GM18951 (cell line): ENCODE measurements around the gene EIF3F.

Experiments
- POLR2A ChIP-seq: IDR thresholded peaks from 4 replicates; pipeline ENCODE4 v1.6.1; 2011; ENCODE audit warnings: mild to moderate bottlenecking; ENCODE audit not compliant: insufficient read length, insufficient read depth; ENCODE audit errors: extremely low read depth
- in situ Hi-C: fragments of 300-500 bp; cut with MboI; formaldehyde crosslinking; loops from one replicate; pipeline ENCODE4 v1.12.0; 2022; ENCODE audit warnings: low sequenced_read_pairs, mixed read lengths, inconsistent platforms; ENCODE audit not compliant: unreplicated experiment

The EIF3F gene

GRCh38 chr11:8040921-8041285 is 53.8 kb downstream of the EIF3F start:
- TF ChIP-seq POLR2A, result no peak
- in situ Hi-C loops, result no loop called here

GRCh38 chr11:8041576-8041975 is 54.4 kb downstream of the EIF3F start:
- in situ Hi-C loops, result no loop called here
- TF ChIP-seq POLR2A, result no peak

GRCh38 chr11:8043756-8044155 is 56.6 kb downstream of the EIF3F start:
- no peak for TF ChIP-seq POLR2A
- in situ Hi-C loops, result no loop called here

- in situ Hi-C loops, result no loop called here
- TF ChIP-seq POLR2A, result no peak
Measured at GRCh38 chr11:8045839-8046238, 58.7 kb downstream of the EIF3F start.

GRCh38 chr11:8047382-8047781 is 60.2 kb downstream of the EIF3F start:
- TF ChIP-seq POLR2A, result no peak
- in situ Hi-C loops, result no loop called here

GRCh38 chr11:8049084-8049483 is 61.9 kb downstream of the EIF3F start:
- no peak for TF ChIP-seq POLR2A
- in situ Hi-C loops, result no loop called here
